Mucosa of descending colon (tissue), 3 donors: ENCODE results near the gene NDST4. TPM values are rescaled to one million over a fixed set of nuclear protein-coding genes. Genes with fewer than 3 reads are reported as not detected.

Experiments used
- ATAC-seq: fragments of 200-7000 bp; cut with Tn5 transposase; one replicate; pipeline ENCODE4 v1.9.1; 2020; ENCODE audit warnings: mild to moderate bottlenecking, moderate library complexity
- DNase-seq, 3 donors: peaks; one replicate each; pipeline ENCODE4 v3.0.0-alpha.2; 2020
- H3K36me3 ChIP-seq: fragments of 200-600 bp; one replicate; pipeline ENCODE4 v1.8.0; 2021; ENCODE audit warnings: low read depth, mild to moderate bottlenecking
- H3K4me1 ChIP-seq: fragments of 200-600 bp; one replicate; pipeline ENCODE4 v1.8.0; 2021; ENCODE audit warnings: low read depth, mild to moderate bottlenecking
- H3K4me3 ChIP-seq: fragments of 200-600 bp; one replicate; pipeline ENCODE4 v1.8.0; 2021; ENCODE audit warnings: mild to moderate bottlenecking
- H3K9me3 ChIP-seq: fragments of 200-600 bp; one replicate; pipeline ENCODE4 v1.8.0; 2021; ENCODE audit warnings: mild to moderate bottlenecking
- CTCF ChIP-seq: fragments of 200-600 bp; IDR thresholded peaks from one replicate; pipeline ENCODE4 v1.8.0; 2022; ENCODE audit warnings: antibody characterized with exemption, mild to moderate bottlenecking
- intact Hi-C, 2 donors: fragments of 100-400 bp; cut with DNase I in 1 of 2; cut with micrococcal nuclease in 1 of 2; formaldehyde crosslinking; loops; one replicate each; pipeline versions ENCODE4 v1.11.0 to v1.11.1; 2022; cut with DNase I, micrococcal nuclease
- total RNA-seq, 3 donors: library from RNA; stranded (reverse); fragmentation: NEBNext Ultra II Directional in 2 of 3; extraction: Animal tissue kit (Norgen Biotek cat#: 25700) in 2 of 3; gene quantifications; one replicate each; pipeline versions ENCODE4 v1.2.1 to v1.2.4, GENCODE V29; 2021 to 2023
- donor health status: DM: no; HTN: no; CAD: no; lungs with moderate emphysema.
- donor health status: DM: no; HTN: no; CAD: no.
- donor health status: DM: no; HTN: yes; CAD: no.

Gene NDST4
- total RNA-seq, 3 donors from 2014 or later: 0.20 TPM; not detected in 2

GRCh38 chr4:114783215-114783595, 330.2 kb downstream of the NDST4 start:
- Histone ChIP-seq H3K36me3 (no peaks in the 10 kb centered on the region), H3K4me1 (no peaks in the 10 kb centered on the region), H3K4me3 (no peak overlapping the region), H3K9me3 (no peaks in the 10 kb centered on the region)
- ATAC-seq (no peak), DNase-seq (no peak)
- intact Hi-C loops: no loop called here
- TF ChIP-seq CTCF: no peak

- Histone ChIP-seq H3K9me3 (no peaks in the 10 kb centered on the region), H3K36me3 (no peaks in the 10 kb centered on the region), H3K4me3 (no peak overlapping the region), H3K4me1 (no peaks in the 10 kb centered on the region)
- intact Hi-C loops: no loop called here
- TF ChIP-seq CTCF: no peak
- ATAC-seq: no peak
- DNase-seq: no peak
These were observed 330.8 kb downstream of the NDST4 start for GRCh38 chr4:114782415-114783214.

- H3K9me3 ChIP-seq: no peaks in the 10 kb centered on the region
- ATAC-seq: peak; percentile 51
- peak in 1 of 3 donors; percentile 27 for DNase-seq
- no peak for TF ChIP-seq CTCF
- intact Hi-C loops: no loop called here
- no peak overlapping the region for H3K4me3 ChIP-seq
- no peaks in the 10 kb centered on the region for H3K36me3 ChIP-seq
- H3K4me1 ChIP-seq: no peaks in the 10 kb centered on the region
These were observed 333.2 kb downstream of the NDST4 start for GRCh38 chr4:114780205-114780604.
